GM23338 (cell line): ENCODE data around the gene KLF2. TPM values are rescaled to one million over a fixed set of nuclear protein-coding genes. Genes with fewer than 3 reads are reported as not detected.
A peak's percentile ranks its signal among the peaks of the same experiment; 100 is the strongest.

Experiments
- ATAC-seq: fragments of 200-7000 bp; cut with Tn5 transposase; 3 replicates; pipeline ENCODE4 v1.9.1; 2020
- DNase-seq: peaks from one replicate; pipeline ENCODE4 v3.0.0-alpha.2; 2015; ENCODE audit warnings: low spot score
- H2AFZ ChIP-seq: fragments of 200-600 bp; sonication (generic); 2 replicates; pipeline ENCODE4 v1.8.0; 2016; ENCODE audit warnings: antibody characterized with exemption, mild to moderate bottlenecking, moderate library complexity
- H3F3A ChIP-seq: fragments of 200-600 bp; sonication (generic); replicated peaks from 2 replicates; pipeline ENCODE4 v1.8.0; 2017; ENCODE audit warnings: antibody characterized with exemption, mixed run types, low read depth
- H3K27ac ChIP-seq: fragments of 200-600 bp; sonication (generic); 2 replicates; pipeline ENCODE4 v1.6.1; 2016; ENCODE audit warnings: low read depth
- H3K27me3 ChIP-seq: fragments of 200-600 bp; sonication (generic); 2 replicates; pipeline ENCODE4 v1.8.0; 2016; ENCODE audit warnings: mild to moderate bottlenecking, mixed run types, moderate library complexity; ENCODE audit not compliant: insufficient read depth
- H3K36me3 ChIP-seq: fragments of 200-600 bp; sonication (generic); 2 replicates; pipeline ENCODE4 v1.8.0; 2016; ENCODE audit warnings: mild to moderate bottlenecking; ENCODE audit not compliant: insufficient read depth
- H3K4me1 ChIP-seq: fragments of 200-600 bp; sonication (generic); 2 replicates; pipeline ENCODE4 v1.8.0; 2016; ENCODE audit warnings: mild to moderate bottlenecking, moderate library complexity; ENCODE audit not compliant: insufficient read depth
- H3K4me2 ChIP-seq: fragments of 200-600 bp; sonication (generic); 2 replicates; pipeline ENCODE4 v1.7.1; 2017; ENCODE audit warnings: mixed run types
- H3K4me3 ChIP-seq: fragments of 200-600 bp; sonication (generic); 2 replicates; pipeline ENCODE4 v1.6.1; 2016; ENCODE audit warnings: mixed run types
- H3K79me2 ChIP-seq: fragments of 200-600 bp; sonication (generic); replicated peaks from 2 replicates; pipeline ENCODE4 v1.8.0; 2017; ENCODE audit warnings: mild to moderate bottlenecking; ENCODE audit not compliant: insufficient read depth
- H3K9me2 ChIP-seq: fragments of 200-600 bp; sonication (generic); 2 replicates; pipeline ENCODE4 v1.8.0; 2017; ENCODE audit not compliant: insufficient read depth
- H4K20me1 ChIP-seq: fragments of 200-600 bp; sonication (generic); replicated peaks from 2 replicates; pipeline ENCODE4 v1.8.0; 2017; ENCODE audit warnings: mild to moderate bottlenecking; ENCODE audit not compliant: insufficient read depth
- H3K27ac Mint-ChIP-seq: 2 replicates; pipeline ENCODE4 v1.8.0; 2020; ENCODE audit warnings: inconsistent platforms, mild to moderate bottlenecking, moderate library complexity, mixed read lengths
- H3K27me3 Mint-ChIP-seq: 3 replicates; pipeline ENCODE4 v1.8.0; 2022; ENCODE audit warnings: low read depth, mild to moderate bottlenecking, moderate library complexity, mixed read lengths, inconsistent platforms; ENCODE audit not compliant: insufficient read depth, poor library complexity
- H3K36me3 Mint-ChIP-seq: 3 replicates; pipeline ENCODE4 v1.8.0; 2021; ENCODE audit warnings: low read depth, mild to moderate bottlenecking, inconsistent platforms, moderate library complexity, mixed read lengths
- H3K4me1 Mint-ChIP-seq: 3 replicates; pipeline ENCODE4 v1.8.0; 2020; ENCODE audit warnings: mild to moderate bottlenecking, inconsistent platforms, mixed read lengths
- H3K4me3 Mint-ChIP-seq: 3 replicates; pipeline ENCODE4 v1.8.0; 2021; ENCODE audit warnings: moderate library complexity, mild to moderate bottlenecking, inconsistent platforms, mixed read lengths
- H3K9me3 Mint-ChIP-seq: 3 replicates; pipeline ENCODE4 v1.8.0; 2020; ENCODE audit warnings: moderate library complexity, mild to moderate bottlenecking, inconsistent platforms, mixed read lengths
- CREB1 ChIP-seq: fragments of 250-450 bp; sonication (Bioruptor Pico); IDR thresholded peaks from 2 replicates; pipeline ENCODE4 v1.5.0; 2020; ENCODE audit warnings: low read depth, mild to moderate bottlenecking, moderate library complexity
- EZH2phosphoT487 ChIP-seq: fragments of 200-600 bp; sonication (generic); IDR thresholded peaks from one replicate; pipeline ENCODE4 v1.8.1; 2018; ENCODE audit warnings: antibody characterized with exemption; ENCODE audit not compliant: unreplicated experiment
- JUNB ChIP-seq: IDR thresholded peaks from one replicate; pipeline ENCODE4 v1.6.1; 2016; ENCODE audit warnings: antibody characterized with exemption; ENCODE audit not compliant: unreplicated experiment
- STAT1 ChIP-seq: IDR thresholded peaks from one replicate; pipeline ENCODE4 v1.6.1; 2016; ENCODE audit warnings: antibody characterized with exemption; ENCODE audit not compliant: unreplicated experiment
- ZNF114 ChIP-seq: fragments of 250-450 bp; sonication (Bioruptor Pico); IDR thresholded peaks from 2 replicates; pipeline ENCODE4 v1.5.0; 2020; ENCODE audit warnings: mild to moderate bottlenecking, moderate library complexity
- polyA plus RNA-seq: library from polyadenylated mRNA; unstranded; fragments of >200 nt; fragmentation: Nextera tagmentation; extraction: Ambion mirVana; gene quantifications from 2 replicates; pipeline ENCODE4 v1.2.1, GENCODE V29; 2016
- total RNA-seq: library from RNA; depleted of rRNA; stranded (reverse); fragments of >200 nt; shearing (Covaris generic); gene quantifications from 2 replicates; pipeline ENCODE4 v1.2.3, GENCODE V29; 2014
- TF ChIP-seq, protein P1 (sequence below): IDR thresholded peaks from one replicate; pipeline ENCODE4 v1.6.1; 2018; ENCODE audit warnings: antibody characterized with exemption; ENCODE audit not compliant: unreplicated experiment
- TF ChIP-seq, protein P2 (sequence below): fragments of 250-450 bp; sonication (Bioruptor Pico); IDR thresholded peaks from 2 replicates; pipeline ENCODE4 v1.5.0; 2020; ENCODE audit warnings: mild to moderate bottlenecking, moderate library complexity
- TF ChIP-seq, protein P3 (sequence below), 2 experiments: fragments of 200-600 bp in 1 of 2; sonication (generic) in 1 of 2; conservative IDR thresholded peaks; 2 replicates each; pipeline versions ENCODE4 v1.5.1 to v1.6.1; 2016 to 2017; ENCODE audit warnings: antibody characterized with exemption in 2 of 2, low read depth in 2 of 2, mild to moderate bottlenecking in 2 of 2, moderate library complexity in 1 of 2
- TF ChIP-seq, protein P4 (sequence below): IDR thresholded peaks from 2 replicates; pipeline ENCODE4 v1.6.1; 2016; ENCODE audit warnings: antibody characterized with exemption

KLF2 gene
- total and polyA plus RNA-seq, 2 experiments from 2014 or later = 0.90 TPM; not detected in 1

DNA sequence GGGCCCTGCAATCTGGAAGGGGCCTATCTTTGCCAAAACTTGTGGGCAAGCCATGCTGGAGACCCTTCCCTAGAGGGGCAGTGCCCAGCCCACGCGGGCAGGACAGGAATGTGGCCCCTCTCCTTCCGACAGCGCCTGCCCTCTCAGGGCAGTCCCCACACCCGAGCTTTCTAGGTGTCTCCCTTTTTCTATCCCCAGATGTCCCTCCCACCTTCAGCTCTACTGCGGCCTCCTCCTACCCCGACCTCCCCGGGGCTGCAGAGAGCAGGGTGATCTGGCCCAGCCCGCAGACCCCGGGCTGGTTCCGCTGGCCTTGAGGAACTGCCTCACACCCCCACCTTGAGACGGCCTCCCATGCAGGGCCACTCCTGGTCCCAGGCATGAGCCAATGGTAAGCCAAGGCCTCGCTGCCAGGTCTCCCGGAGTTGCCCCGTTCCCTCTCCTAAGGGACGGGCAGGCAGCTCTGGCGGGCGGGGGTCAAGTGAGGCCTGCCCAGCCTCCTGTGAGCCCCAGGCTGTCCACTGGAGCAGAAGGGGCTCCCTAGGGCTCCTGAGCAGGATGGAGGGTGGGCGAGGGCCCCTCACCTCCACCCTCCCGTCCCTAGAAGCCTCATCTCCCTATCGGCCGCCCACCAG lies 39.7 kb downstream of the KLF2 start:
- TF ChIP-seq, protein P1, sequence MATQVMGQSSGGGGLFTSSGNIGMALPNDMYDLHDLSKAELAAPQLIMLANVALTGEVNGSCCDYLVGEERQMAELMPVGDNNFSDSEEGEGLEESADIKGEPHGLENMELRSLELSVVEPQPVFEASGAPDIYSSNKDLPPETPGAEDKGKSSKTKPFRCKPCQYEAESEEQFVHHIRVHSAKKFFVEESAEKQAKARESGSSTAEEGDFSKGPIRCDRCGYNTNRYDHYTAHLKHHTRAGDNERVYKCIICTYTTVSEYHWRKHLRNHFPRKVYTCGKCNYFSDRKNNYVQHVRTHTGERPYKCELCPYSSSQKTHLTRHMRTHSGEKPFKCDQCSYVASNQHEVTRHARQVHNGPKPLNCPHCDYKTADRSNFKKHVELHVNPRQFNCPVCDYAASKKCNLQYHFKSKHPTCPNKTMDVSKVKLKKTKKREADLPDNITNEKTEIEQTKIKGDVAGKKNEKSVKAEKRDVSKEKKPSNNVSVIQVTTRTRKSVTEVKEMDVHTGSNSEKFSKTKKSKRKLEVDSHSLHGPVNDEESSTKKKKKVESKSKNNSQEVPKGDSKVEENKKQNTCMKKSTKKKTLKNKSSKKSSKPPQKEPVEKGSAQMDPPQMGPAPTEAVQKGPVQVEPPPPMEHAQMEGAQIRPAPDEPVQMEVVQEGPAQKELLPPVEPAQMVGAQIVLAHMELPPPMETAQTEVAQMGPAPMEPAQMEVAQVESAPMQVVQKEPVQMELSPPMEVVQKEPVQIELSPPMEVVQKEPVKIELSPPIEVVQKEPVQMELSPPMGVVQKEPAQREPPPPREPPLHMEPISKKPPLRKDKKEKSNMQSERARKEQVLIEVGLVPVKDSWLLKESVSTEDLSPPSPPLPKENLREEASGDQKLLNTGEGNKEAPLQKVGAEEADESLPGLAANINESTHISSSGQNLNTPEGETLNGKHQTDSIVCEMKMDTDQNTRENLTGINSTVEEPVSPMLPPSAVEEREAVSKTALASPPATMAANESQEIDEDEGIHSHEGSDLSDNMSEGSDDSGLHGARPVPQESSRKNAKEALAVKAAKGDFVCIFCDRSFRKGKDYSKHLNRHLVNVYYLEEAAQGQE = no peak
- TF ChIP-seq CREB1 = no peak
- no peak for TF ChIP-seq ZNF114 (CRISPR knock-in tag)
- TF ChIP-seq, protein P2, sequence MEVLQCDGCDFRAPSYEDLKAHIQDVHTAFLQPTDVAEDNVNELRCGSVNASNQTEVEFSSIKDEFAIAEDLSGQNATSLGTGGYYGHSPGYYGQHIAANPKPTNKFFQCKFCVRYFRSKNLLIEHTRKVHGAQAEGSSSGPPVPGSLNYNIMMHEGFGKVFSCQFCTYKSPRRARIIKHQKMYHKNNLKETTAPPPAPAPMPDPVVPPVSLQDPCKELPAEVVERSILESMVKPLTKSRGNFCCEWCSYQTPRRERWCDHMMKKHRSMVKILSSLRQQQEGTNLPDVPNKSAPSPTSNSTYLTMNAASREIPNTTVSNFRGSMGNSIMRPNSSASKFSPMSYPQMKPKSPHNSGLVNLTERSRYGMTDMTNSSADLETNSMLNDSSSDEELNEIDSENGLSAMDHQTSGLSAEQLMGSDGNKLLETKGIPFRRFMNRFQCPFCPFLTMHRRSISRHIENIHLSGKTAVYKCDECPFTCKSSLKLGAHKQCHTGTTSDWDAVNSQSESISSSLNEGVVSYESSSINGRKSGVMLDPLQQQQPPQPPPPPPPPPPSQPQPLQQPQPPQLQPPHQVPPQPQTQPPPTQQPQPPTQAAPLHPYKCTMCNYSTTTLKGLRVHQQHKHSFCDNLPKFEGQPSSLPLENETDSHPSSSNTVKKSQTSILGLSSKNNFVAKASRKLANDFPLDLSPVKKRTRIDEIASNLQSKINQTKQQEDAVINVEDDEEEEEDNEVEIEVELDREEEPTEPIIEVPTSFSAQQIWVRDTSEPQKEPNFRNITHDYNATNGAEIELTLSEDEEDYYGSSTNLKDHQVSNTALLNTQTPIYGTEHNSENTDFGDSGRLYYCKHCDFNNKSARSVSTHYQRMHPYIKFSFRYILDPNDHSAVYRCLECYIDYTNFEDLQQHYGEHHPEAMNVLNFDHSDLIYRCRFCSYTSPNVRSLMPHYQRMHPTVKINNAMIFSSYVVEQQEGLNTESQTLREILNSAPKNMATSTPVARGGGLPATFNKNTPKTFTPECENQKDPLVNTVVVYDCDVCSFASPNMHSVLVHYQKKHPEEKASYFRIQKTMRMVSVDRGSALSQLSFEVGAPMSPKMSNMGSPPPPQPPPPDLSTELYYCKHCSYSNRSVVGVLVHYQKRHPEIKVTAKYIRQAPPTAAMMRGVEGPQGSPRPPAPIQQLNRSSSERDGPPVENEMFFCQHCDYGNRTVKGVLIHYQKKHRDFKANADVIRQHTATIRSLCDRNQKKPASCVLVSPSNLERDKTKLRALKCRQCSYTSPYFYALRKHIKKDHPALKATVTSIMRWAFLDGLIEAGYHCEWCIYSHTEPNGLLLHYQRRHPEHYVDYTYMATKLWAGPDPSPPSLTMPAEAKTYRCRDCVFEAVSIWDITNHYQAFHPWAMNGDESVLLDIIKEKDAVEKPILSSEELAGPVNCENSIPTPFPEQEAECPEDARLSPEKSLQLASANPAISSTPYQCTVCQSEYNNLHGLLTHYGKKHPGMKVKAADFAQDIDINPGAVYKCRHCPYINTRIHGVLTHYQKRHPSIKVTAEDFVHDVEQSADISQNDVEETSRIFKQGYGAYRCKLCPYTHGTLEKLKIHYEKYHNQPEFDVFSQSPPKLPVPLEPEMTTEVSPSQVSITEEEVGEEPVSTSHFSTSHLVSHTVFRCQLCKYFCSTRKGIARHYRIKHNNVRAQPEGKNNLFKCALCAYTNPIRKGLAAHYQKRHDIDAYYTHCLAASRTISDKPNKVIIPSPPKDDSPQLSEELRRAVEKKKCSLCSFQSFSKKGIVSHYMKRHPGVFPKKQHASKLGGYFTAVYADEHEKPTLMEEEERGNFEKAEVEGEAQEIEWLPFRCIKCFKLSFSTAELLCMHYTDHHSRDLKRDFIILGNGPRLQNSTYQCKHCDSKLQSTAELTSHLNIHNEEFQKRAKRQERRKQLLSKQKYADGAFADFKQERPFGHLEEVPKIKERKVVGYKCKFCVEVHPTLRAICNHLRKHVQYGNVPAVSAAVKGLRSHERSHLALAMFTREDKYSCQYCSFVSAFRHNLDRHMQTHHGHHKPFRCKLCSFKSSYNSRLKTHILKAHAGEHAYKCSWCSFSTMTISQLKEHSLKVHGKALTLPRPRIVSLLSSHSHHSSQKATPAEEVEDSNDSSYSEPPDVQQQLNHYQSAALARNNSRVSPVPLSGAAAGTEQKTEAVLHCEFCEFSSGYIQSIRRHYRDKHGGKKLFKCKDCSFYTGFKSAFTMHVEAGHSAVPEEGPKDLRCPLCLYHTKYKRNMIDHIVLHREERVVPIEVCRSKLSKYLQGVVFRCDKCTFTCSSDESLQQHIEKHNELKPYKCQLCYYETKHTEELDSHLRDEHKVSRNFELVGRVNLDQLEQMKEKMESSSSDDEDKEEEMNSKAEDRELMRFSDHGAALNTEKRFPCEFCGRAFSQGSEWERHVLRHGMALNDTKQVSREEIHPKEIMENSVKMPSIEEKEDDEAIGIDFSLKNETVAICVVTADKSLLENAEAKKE (CRISPR knock-in tag) = no peak
- TF ChIP-seq JUNB = no peak
- TF ChIP-seq, protein P3, sequence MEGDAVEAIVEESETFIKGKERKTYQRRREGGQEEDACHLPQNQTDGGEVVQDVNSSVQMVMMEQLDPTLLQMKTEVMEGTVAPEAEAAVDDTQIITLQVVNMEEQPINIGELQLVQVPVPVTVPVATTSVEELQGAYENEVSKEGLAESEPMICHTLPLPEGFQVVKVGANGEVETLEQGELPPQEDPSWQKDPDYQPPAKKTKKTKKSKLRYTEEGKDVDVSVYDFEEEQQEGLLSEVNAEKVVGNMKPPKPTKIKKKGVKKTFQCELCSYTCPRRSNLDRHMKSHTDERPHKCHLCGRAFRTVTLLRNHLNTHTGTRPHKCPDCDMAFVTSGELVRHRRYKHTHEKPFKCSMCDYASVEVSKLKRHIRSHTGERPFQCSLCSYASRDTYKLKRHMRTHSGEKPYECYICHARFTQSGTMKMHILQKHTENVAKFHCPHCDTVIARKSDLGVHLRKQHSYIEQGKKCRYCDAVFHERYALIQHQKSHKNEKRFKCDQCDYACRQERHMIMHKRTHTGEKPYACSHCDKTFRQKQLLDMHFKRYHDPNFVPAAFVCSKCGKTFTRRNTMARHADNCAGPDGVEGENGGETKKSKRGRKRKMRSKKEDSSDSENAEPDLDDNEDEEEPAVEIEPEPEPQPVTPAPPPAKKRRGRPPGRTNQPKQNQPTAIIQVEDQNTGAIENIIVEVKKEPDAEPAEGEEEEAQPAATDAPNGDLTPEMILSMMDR (conservative IDR thresholded peaks at IDR 0.05; ENCODE audit: low read depth in 2 of 2) = no peak
- TF ChIP-seq, protein P4, sequence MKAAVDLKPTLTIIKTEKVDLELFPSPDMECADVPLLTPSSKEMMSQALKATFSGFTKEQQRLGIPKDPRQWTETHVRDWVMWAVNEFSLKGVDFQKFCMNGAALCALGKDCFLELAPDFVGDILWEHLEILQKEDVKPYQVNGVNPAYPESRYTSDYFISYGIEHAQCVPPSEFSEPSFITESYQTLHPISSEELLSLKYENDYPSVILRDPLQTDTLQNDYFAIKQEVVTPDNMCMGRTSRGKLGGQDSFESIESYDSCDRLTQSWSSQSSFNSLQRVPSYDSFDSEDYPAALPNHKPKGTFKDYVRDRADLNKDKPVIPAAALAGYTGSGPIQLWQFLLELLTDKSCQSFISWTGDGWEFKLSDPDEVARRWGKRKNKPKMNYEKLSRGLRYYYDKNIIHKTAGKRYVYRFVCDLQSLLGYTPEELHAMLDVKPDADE = no peak
- no peak for TF ChIP-seq STAT1
- TF ChIP-seq EZH2phosphoT487 = no peak
- no peaks in the 10 kb centered on the region; the same call in 1 of the 2 replicates for H4K20me1 ChIP-seq
- Mint-ChIP-seq H3K4me1 (peaks cover 25% of the 10 kb centered on the region), H3K36me3 (peaks cover 5% of the 10 kb centered on the region; the same call in 1 of the 3 replicates), H3K27ac (no peak overlapping the region), H3K9me3 (no peaks in the 10 kb centered on the region), H3K4me3 (no peak overlapping the region), H3K27me3 (peaks cover 13% of the 10 kb centered on the region)
- no peaks in the 10 kb centered on the region for H3K36me3 ChIP-seq
- no peak overlapping the region for H2AFZ ChIP-seq
- no peaks in the 10 kb centered on the region for H3K27me3 ChIP-seq
- DNase-seq (no peak), ATAC-seq (peak; percentile 11; the same call in 1 of the 3 replicates)
- no peaks in the 10 kb centered on the region for H3F3A ChIP-seq
- H3K4me2 ChIP-seq = no peak overlapping the region
- no peak overlapping the region for H3K27ac ChIP-seq
- no peaks in the 10 kb centered on the region for H3K9me2 ChIP-seq
- H3K4me1 ChIP-seq = peaks cover 8% of the 10 kb centered on the region; the same call in 1 of the 2 replicates
- no peak overlapping the region for H3K4me3 ChIP-seq
- H3K79me2 ChIP-seq = no peaks in the 10 kb centered on the region
